GM19328 (cell line): ENCODE results near the gene TSEN34.
"Not testable (repeated sequence)": the region's sequence is repeated elsewhere in the genome, so short reads cannot be mapped to it uniquely, and the experiment has no call there.

ENCODE experiments used
- ATAC-seq: cut with Tn5 transposase; IDR thresholded peaks from one replicate; pipeline ENCODE4 v1.9.1; 2021; ENCODE audit warnings: mild to moderate bottlenecking, moderate library complexity; ENCODE audit not compliant: unreplicated experiment

Gene TSEN34

GRCh38 chr19:54231077-54231931 lies 40.2 kb downstream of the TSEN34 start:
- no peak for ATAC-seq

- no peak for ATAC-seq
Measured at GRCh38 chr19:54233941-54234340, 42.8 kb downstream of the TSEN34 start.

- ATAC-seq = not testable (repeated sequence)
Measured at GRCh38 chr19:54239491-54240371, 48.6 kb downstream of the TSEN34 start.

- ATAC-seq = not testable (repeated sequence)
Measured at GRCh38 chr19:54240372-54241336, 49.5 kb downstream of the TSEN34 start.

- not testable (repeated sequence) for ATAC-seq
Measured at GRCh38 chr19:54242234-54242633, 51.1 kb downstream of the TSEN34 start.

- ATAC-seq = not testable (repeated sequence)
Measured at GRCh38 chr19:54242646-54243045, 51.5 kb downstream of the TSEN34 start, which contains the start of gene LILRA6. LILRA6 (minus strand) TSS chr19:54242790.

GRCh38 chr19:54243809-54244208 lies 52.7 kb downstream of the TSEN34 start:
- ATAC-seq = not testable (repeated sequence)
